NB4 (cell line): Measurements from ENCODE around the gene NCOA3.
"Not testable (repeated sequence)": the region's sequence is repeated elsewhere in the genome, so short reads cannot be mapped to it uniquely, and the experiment has no call there.

ENCODE experiments used
- DNase-seq: peaks from one replicate; pipeline ENCODE4 v3.0.0; 2010; ENCODE audit warnings: low read depth
- H3K4me3 ChIP-seq: one replicate; pipeline ENCODE4 v1.5.1; 2011; ENCODE audit warnings: mild to moderate bottlenecking, low read depth, low read length, moderate library complexity
- MYC ChIP-seq: IDR thresholded peaks from 2 replicates; pipeline ENCODE4 v1.6.1; 2011; ENCODE audit warnings: low read depth, low read length
- POLR2A ChIP-seq: IDR thresholded peaks from 2 replicates; pipeline ENCODE4 v1.6.1; 2011; ENCODE audit warnings: mild to moderate bottlenecking; ENCODE audit not compliant: insufficient read length; ENCODE audit errors: extremely low read depth
- TF ChIP-seq, protein P1 (sequence below): IDR thresholded peaks from 2 replicates; pipeline ENCODE4 v1.6.1; 2011; ENCODE audit warnings: low read depth, low read length
- TF ChIP-seq, protein P2 (sequence below): IDR thresholded peaks from one replicate; pipeline ENCODE4 v1.5.1; 2012; ENCODE audit warnings: low read depth, low read length

The NCOA3 gene

DNA sequence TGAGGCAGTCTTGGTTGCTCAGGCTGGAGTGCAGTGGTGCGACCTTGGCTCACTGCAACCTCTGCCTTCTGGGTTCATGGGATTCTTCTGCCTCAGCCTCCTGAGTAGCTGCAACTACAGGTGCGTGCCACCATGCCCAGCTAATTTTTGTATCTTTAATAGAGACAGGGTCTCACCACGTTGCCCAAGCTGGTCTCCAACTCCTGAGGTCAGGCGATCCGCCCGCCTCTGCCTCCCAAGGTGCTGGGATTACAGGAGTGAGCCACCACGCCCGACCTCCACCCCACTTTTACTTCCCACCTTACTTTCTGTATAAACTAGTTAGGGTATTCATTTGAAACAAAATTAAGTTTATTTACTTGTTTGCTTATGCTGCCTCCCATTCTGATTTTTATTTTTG, 86.5 kb downstream of the NCOA3 start:
- DNase-seq, result no peak
- no peak for TF ChIP-seq MYC
- TF ChIP-seq, protein P1, sequence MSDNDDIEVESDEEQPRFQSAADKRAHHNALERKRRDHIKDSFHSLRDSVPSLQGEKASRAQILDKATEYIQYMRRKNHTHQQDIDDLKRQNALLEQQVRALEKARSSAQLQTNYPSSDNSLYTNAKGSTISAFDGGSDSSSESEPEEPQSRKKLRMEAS, result no peak
- TF ChIP-seq, protein P2, sequence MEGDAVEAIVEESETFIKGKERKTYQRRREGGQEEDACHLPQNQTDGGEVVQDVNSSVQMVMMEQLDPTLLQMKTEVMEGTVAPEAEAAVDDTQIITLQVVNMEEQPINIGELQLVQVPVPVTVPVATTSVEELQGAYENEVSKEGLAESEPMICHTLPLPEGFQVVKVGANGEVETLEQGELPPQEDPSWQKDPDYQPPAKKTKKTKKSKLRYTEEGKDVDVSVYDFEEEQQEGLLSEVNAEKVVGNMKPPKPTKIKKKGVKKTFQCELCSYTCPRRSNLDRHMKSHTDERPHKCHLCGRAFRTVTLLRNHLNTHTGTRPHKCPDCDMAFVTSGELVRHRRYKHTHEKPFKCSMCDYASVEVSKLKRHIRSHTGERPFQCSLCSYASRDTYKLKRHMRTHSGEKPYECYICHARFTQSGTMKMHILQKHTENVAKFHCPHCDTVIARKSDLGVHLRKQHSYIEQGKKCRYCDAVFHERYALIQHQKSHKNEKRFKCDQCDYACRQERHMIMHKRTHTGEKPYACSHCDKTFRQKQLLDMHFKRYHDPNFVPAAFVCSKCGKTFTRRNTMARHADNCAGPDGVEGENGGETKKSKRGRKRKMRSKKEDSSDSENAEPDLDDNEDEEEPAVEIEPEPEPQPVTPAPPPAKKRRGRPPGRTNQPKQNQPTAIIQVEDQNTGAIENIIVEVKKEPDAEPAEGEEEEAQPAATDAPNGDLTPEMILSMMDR, result no peak
- no peak for TF ChIP-seq POLR2A
- no peak overlapping the region for H3K4me3 ChIP-seq

DNA sequence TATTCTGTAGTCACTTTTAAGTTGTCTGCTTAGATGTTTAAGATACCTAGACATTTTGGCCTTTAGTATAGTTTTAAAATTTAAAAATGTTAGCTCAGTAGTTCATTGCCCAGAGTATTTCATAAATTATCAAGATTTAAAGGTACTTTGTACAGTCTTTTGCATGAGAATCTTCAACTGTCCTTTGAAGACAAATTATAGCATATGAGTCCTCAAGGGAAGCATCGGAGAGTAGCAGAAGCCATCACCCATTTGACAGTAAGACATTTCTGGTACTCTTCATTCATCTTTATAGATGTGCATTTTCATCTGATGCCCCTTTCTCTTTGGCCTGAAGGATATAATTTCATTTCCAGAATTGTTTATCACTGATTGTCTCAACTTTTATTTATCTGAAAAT, 89.5 kb downstream of the NCOA3 start:
- no peak overlapping the region for H3K4me3 ChIP-seq
- DNase-seq, result no peak
- TF ChIP-seq MYC (no peak), POLR2A (no peak)
- TF ChIP-seq, protein P1, result no peak
- TF ChIP-seq, protein P2, result no peak

DNA sequence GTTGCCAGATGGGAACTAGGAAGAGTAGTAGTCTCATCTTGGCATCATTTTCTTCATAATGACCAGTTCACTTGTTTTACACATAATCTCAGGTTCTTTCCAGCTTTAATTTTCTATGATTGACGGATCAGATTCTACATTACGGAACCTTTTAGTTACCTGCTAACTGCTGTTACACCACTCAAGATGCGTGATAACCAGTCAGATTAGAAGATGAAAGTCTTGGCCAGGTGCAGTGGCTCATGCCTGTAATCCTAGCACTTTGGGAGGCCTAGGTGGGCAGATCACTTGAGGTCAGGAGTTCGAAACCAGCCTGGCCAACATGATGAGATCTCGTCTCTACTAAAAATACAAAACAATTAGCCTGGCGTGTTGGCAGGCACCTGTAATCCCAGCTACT, 92.5 kb downstream of the NCOA3 start:
- no peak overlapping the region for H3K4me3 ChIP-seq
- DNase-seq, result no peak
- TF ChIP-seq MYC (no peak), POLR2A (no peak)
- TF ChIP-seq, protein P2, result no peak
- TF ChIP-seq, protein P1, result no peak

DNA sequence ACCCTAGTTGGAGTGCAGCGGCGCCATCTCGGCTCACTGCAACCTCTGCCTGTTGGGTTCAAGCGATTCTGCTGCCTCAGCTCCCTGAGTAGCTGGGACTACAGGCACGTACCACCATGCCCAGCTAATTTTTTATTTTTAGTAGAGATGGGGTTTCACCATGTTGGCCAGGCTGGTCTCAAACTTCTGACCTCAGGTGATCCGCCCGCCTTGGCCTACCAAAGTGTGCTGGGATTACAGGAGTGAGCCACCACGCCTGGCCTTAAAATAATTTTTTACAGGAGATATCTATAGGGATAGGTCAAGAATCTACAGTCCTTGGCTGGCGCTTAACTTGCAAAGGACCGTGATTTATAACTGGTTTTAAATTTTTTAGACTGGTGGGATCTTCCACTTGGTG, 93.5 kb downstream of the NCOA3 start:
- not testable (repeated sequence) for H3K4me3 ChIP-seq, DNase-seq

DNA sequence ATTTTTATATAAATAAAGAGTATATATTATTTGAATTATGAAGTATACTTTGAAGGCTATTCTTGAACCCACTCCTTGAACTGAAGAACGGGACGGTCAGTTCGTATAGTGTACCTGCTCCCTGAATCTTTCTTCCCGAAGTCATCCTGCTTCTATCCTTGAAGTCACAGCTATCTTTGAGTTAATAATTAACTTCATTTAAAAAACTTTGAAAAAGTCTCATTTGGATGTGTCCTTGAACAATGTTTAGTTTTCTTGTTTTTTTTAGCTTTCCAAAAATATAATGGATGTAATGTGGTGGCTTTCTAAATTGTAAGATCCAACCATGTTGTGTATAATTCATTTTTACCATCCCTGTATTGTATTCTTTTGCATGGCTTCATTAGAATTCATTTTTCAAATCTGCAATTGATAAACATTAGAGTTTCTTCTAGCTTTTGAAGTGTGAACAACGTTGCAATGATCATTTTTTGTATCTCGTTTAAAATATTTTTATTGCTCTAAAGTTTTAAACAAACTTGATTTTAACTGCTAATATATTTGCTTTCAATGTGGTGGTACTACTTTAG, 94.4 kb downstream of the NCOA3 start:
- no peak overlapping the region for H3K4me3 ChIP-seq
- DNase-seq, result no peak
- no peak for TF ChIP-seq MYC
- TF ChIP-seq, protein P2, result no peak
- no peak for TF ChIP-seq POLR2A
- TF ChIP-seq, protein P1, result no peak

DNA sequence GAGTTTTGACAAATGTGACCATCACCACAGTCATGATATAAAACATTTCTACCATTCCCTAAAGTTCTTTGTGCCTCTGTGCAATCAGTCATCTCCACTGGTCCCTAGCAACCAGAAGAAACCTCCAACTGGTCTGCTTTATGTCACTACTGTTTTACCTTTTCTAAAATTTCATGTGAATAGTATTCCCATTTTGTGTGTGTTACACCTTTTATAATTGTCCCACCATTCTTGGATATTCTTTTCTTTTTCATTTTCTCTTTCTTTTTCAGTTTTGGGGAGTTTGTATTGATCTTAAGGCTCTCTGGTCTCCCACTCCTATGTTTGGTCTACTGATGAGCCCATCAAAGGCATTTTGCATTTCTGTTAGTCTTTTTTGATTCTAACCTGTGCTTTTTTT, 95.4 kb downstream of the NCOA3 start:
- DNase-seq, result no peak

More for the DNA sequence above, 95.4 kb downstream of the NCOA3 start:
- TF ChIP-seq, protein P2, result no peak
- TF ChIP-seq, protein P1, result no peak
- TF ChIP-seq POLR2A (no peak), MYC (no peak)
- H3K4me3 ChIP-seq, result no peak overlapping the region
